HS-27A (cell line): Measurements from ENCODE around the gene TRAP1.
"Not testable (repeated sequence)": the region's sequence is repeated elsewhere in the genome, so short reads cannot be mapped to it uniquely, and the experiment has no call there.

Experiments used
- DNase-seq: peaks from one replicate; pipeline ENCODE4 v3.0.0-alpha.2; 2012; ENCODE audit warnings: low read depth, missing footprints

TRAP1 gene

GRCh38 chr16:3610698-3611145 lies 106.6 kb downstream of the TRAP1 start:
- no peak for DNase-seq

GRCh38 chr16:3609895-3610697 lies 107.2 kb downstream of the TRAP1 start:
- DNase-seq: no peak

- DNase-seq: not testable (repeated sequence)
Observed at GRCh38 chr16:3608976-3609375, 108.3 kb downstream of the TRAP1 start.

GRCh38 chr16:3608069-3608468 lies 109.3 kb downstream of the TRAP1 start:
- no peak for DNase-seq
